H1 (cell line): ENCODE results near the gene ENTREP1. TPM values are rescaled to one million over a fixed set of nuclear protein-coding genes. Genes with fewer than 3 reads are reported as not detected.

Experiments used
- CTCF ChIA-PET: fragments of 300-600 bp; sonication (Branson Sonifier 250); formaldehyde crosslinking; loops from one replicate; lab custom pipeline; 2021; ENCODE audit not compliant: partially characterized antibody; lab: Charles Lee
- POLR2A ChIA-PET: fragments of 300-600 bp; sonication (Branson Sonifier 250); formaldehyde crosslinking; loops from one replicate; lab custom pipeline; 2021; ENCODE audit warnings: inconsistent platforms; ENCODE audit not compliant: partially characterized antibody; lab: Charles Lee
- DNase-seq, 2 experiments: peaks; one replicate each; pipeline versions ENCODE4 v3.0.0 to v3.0.0-alpha.2; 2010 to 2022; ENCODE audit warnings: low spot score in 2 of 2, low read depth in 1 of 2, mixed read lengths in 1 of 2
- FAIRE-seq: peaks from 2 replicates; lab custom pipeline; 2011; peaks lifted over from hg19 to GRCh38; lab: Jason Lieb, UNC
- H2AFZ ChIP-seq: 2 replicates; pipeline ENCODE4 v1.8.1; 2012; ENCODE audit warnings: low read length, inconsistent platforms
- H2AK5ac ChIP-seq: 2 replicates; pipeline ENCODE4 v1.6.1; 2013; ENCODE audit warnings: low read depth, low read length
- H2BK120ac ChIP-seq: replicated peaks from 2 replicates; pipeline ENCODE3; 2013; ENCODE audit warnings: low read depth, low read length, inconsistent platforms
- H2BK12ac ChIP-seq: 2 replicates; pipeline ENCODE4 v1.6.1; 2013; ENCODE audit warnings: low read depth, low read length
- H2BK15ac ChIP-seq: 2 replicates; pipeline ENCODE4 v1.6.1; 2013; ENCODE audit warnings: low read length
- H2BK20ac ChIP-seq: 2 replicates; pipeline ENCODE4 v1.6.1; 2013; ENCODE audit warnings: low read length
- H2BK5ac ChIP-seq: 2 replicates; pipeline ENCODE4 v1.6.1; 2013; ENCODE audit warnings: low read depth, low read length
- H3K14ac ChIP-seq: 2 replicates; pipeline ENCODE4 v1.6.1; 2013; ENCODE audit warnings: inconsistent platforms; ENCODE audit not compliant: insufficient read length
- H3K18ac ChIP-seq: 2 replicates; pipeline ENCODE4 v1.6.1; 2013; ENCODE audit warnings: low read length; ENCODE audit errors: extremely low read depth
- H3K23ac ChIP-seq: 2 replicates; pipeline ENCODE4 v1.6.1; 2013; ENCODE audit warnings: inconsistent platforms; ENCODE audit not compliant: insufficient read length
- H3K23me2 ChIP-seq: 2 replicates; pipeline ENCODE4 v1.6.1; 2013; ENCODE audit warnings: low read depth, low read length
- H3K27ac ChIP-seq: 2 replicates; pipeline ENCODE4 v1.6.1; 2011; ENCODE audit warnings: low read depth, low read length, inconsistent platforms
- H3K27me3 ChIP-seq, 4 experiments: replicated peaks in 1 of 4; 1 replicate in 1 of 4; 2 replicates in 3 of 4; pipeline versions ENCODE4 v1.6.1 to v1.8.1; 2011 to 2013; ENCODE audit warnings: low read length in 3 of 4, mild to moderate bottlenecking in 3 of 4, inconsistent platforms in 2 of 4, mixed read lengths in 2 of 4, moderate library complexity in 1 of 4; ENCODE audit not compliant: control insufficient read depth in 3 of 4, insufficient read depth in 3 of 4; ENCODE audit errors: extremely low read depth in 1 of 4
- H3K36me3 ChIP-seq, 4 experiments: 2 replicates each; pipeline versions ENCODE4 v1.6.1 to v1.8.1; 2011 to 2013; ENCODE audit warnings: mild to moderate bottlenecking in 4 of 4, low read length in 3 of 4, moderate library complexity in 2 of 4, control low read depth in 1 of 4, inconsistent platforms in 1 of 4; ENCODE audit not compliant: insufficient read depth in 4 of 4, control insufficient read depth in 2 of 4
- H3K4ac ChIP-seq: replicated peaks from 2 replicates; pipeline ENCODE3; 2013; ENCODE audit warnings: low read length, low read depth, mixed read lengths, inconsistent platforms; ENCODE audit not compliant: insufficient read length
- H3K4me1 ChIP-seq, 4 experiments: replicated peaks in 1 of 4; 1 replicate in 1 of 4; 2 replicates in 3 of 4; pipeline versions ENCODE4 v1.6.1 to v1.8.1; 2011 to 2013; ENCODE audit warnings: low read length in 3 of 4, inconsistent platforms in 2 of 4, mixed read lengths in 1 of 4; ENCODE audit not compliant: insufficient read depth in 4 of 4, control insufficient read depth in 3 of 4
- H3K4me2 ChIP-seq, 2 experiments: 2 replicates each; pipeline versions ENCODE4 v1.6.1 to v1.8.1; 2011 to 2013; ENCODE audit warnings: low read depth in 2 of 2, low read length in 2 of 2, control low read depth in 1 of 2, inconsistent platforms in 1 of 2, mild to moderate bottlenecking in 1 of 2; ENCODE audit not compliant: insufficient read depth in 1 of 2
- H3K4me3 ChIP-seq, 4 experiments: fragments of 200-600, 300-600 bp in 1 of 4; sonication (generic), shearing (Covaris generic), sonication (Bioruptor Twin) in 1 of 4; 2 replicates each; pipeline versions ENCODE4 v1.5.1 to v1.8.1; 2011 to 2016; ENCODE audit warnings: low read length in 4 of 4, low read depth in 3 of 4, control low read depth in 2 of 4, inconsistent platforms in 2 of 4, mild to moderate bottlenecking in 2 of 4, mixed read lengths in 1 of 4, moderate library complexity in 1 of 4; ENCODE audit not compliant: insufficient read depth in 2 of 4; ENCODE audit errors: extremely low read depth in 1 of 4
- H3K56ac ChIP-seq: replicated peaks from 2 replicates; pipeline ENCODE3; 2013; ENCODE audit warnings: low read depth, mild to moderate bottlenecking, mixed read lengths, low read length, inconsistent platforms; ENCODE audit not compliant: insufficient read length
- H3K79me1 ChIP-seq: 2 replicates; pipeline ENCODE4 v1.6.1; 2013; ENCODE audit warnings: low read depth, low read length, control low read depth
- H3K79me2 ChIP-seq, 2 experiments: 2 replicates each; pipeline versions ENCODE4 v1.6.1 to v1.8.1; 2012 to 2013; ENCODE audit warnings: low read length in 2 of 2, mild to moderate bottlenecking in 2 of 2, inconsistent platforms in 1 of 2; ENCODE audit not compliant: insufficient read depth in 2 of 2, control insufficient read depth in 1 of 2
- H3K9ac ChIP-seq, 4 experiments: replicated peaks in 1 of 4; 1 replicate in 1 of 4; 2 replicates in 3 of 4; pipeline versions ENCODE4 v1.6.1 to v1.8.1; 2011 to 2013; ENCODE audit warnings: low read depth in 3 of 4, low read length in 3 of 4, control low read depth in 2 of 4, mild to moderate bottlenecking in 2 of 4, moderate library complexity in 2 of 4, inconsistent platforms in 1 of 4; ENCODE audit errors: extremely low read depth in 1 of 4
- H3K9me3 ChIP-seq, 2 experiments: 2 replicates each; pipeline versions ENCODE4 v1.6.1 to v1.8.1; 2012 to 2013; ENCODE audit warnings: mild to moderate bottlenecking in 2 of 2, moderate library complexity in 2 of 2, control low read depth in 1 of 2, inconsistent platforms in 1 of 2, low read depth in 1 of 2, low read length in 1 of 2, mixed read lengths in 1 of 2; ENCODE audit not compliant: insufficient read depth in 2 of 2
- H4K20me1 ChIP-seq, 2 experiments: replicated peaks in 1 of 2; 2 replicates each; pipeline versions ENCODE3 to v1.8.1; 2011 to 2013; ENCODE audit warnings: inconsistent platforms in 2 of 2, low read length in 2 of 2, mild to moderate bottlenecking in 1 of 2; ENCODE audit not compliant: insufficient read depth in 2 of 2, control insufficient read depth in 1 of 2
- H4K5ac ChIP-seq: 2 replicates; pipeline ENCODE4 v1.6.1; 2013; ENCODE audit warnings: low read length, low read depth, mixed read lengths, inconsistent platforms; ENCODE audit not compliant: insufficient read length
- H4K8ac ChIP-seq: 2 replicates; pipeline ENCODE4 v1.8.0; 2013; ENCODE audit warnings: mild to moderate bottlenecking, moderate library complexity, low read length, inconsistent platforms; ENCODE audit not compliant: insufficient read depth; ENCODE audit errors: extremely low read depth
- H4K91ac ChIP-seq: replicated peaks from 2 replicates; pipeline ENCODE3; 2013; ENCODE audit warnings: low read length, mixed read lengths, inconsistent platforms; ENCODE audit not compliant: insufficient read length
- CHD1 ChIP-seq: IDR thresholded peaks from 2 replicates; pipeline ENCODE4 v1.6.1; 2012; ENCODE audit warnings: low read depth, low read length, improper control_type of control experiment
- polyA plus RNA-seq, 7 experiments: library from polyadenylated mRNA; depleted of rRNA in 3 of 7; stranded (reverse) in 5 of 7; unstranded in 2 of 7; fragments of >200 nt in 5 of 7; fragments of 200-250 nt in 2 of 7; gene quantifications; 1 replicate in 5 of 7; 2 replicates in 1 of 7; 4 replicates in 1 of 7; pipeline versions ENCODE4 v1.2.1 to v1.2.3, GENCODE V29; 2011 to 2013; ENCODE audit warnings: missing spikeins in 2 of 7, mixed read lengths in 2 of 7
- total RNA-seq: library from RNA; stranded (reverse); fragmentation: NEBNext Ultra II Directional; extraction: Animal tissue kit (Norgen Biotek cat#: 25700); gene quantifications from 2 replicates; pipeline ENCODE4 v1.2.1, GENCODE V29; 2021

ENTREP1 gene
- total and polyA plus RNA-seq, 2 of the 8 experiments (the other 6 are each of a cell fraction or from before 2014, with no cell fraction given): 15.3 to 25.0 TPM

GRCh38 chr9:69317894-69318293 is 7.1 kb upstream of the ENTREP1 start:
- no peak overlapping the region for H4K8ac ChIP-seq
- H3K27me3 ChIP-seq: no peaks in the 10 kb centered on the region
- H3K4me2 ChIP-seq: no peak overlapping the region
- no peak overlapping the region for H3K4me3 ChIP-seq
- CTCF ChIA-PET: interaction anchor here (0.9 to 1.6 kb wide), 2 partner anchors 9 to 56 kb away, joined by 3 to 5 read pairs; no protein-coding TSS in a partner anchor
- no peak overlapping the region for H3K14ac ChIP-seq
- H3K23ac ChIP-seq: no peak overlapping the region
- no peak overlapping the region for H3K9ac ChIP-seq
- no peak overlapping the region for H2BK15ac ChIP-seq
- H4K5ac ChIP-seq: no peak overlapping the region
- no peaks in the 10 kb centered on the region for H3K79me1 ChIP-seq
- H3K56ac ChIP-seq: no peak overlapping the region
- no peak overlapping the region for H2BK120ac ChIP-seq
- no peak overlapping the region; the same call in 1 of the 2 replicates for H2BK12ac ChIP-seq
- no peaks in the 10 kb centered on the region for H3K79me2 ChIP-seq
- H3K36me3 ChIP-seq: peaks cover 0 to 4% (median 0%) of the 10 kb centered on the region in 4 experiments; a peak in 2 of 8 replicates
- no peaks in the 10 kb centered on the region; the same call in 1 of the 2 replicates for H3K23me2 ChIP-seq
- H4K20me1 ChIP-seq: no peaks in the 10 kb centered on the region
- H3K4me1 ChIP-seq: peaks cover 0 to 9% (median 6%) of the 10 kb centered on the region in 4 experiments; a peak in 4 of 7 replicates
- H3K18ac ChIP-seq: no peak overlapping the region
- DNase-seq (no peak), FAIRE-seq (no peak)
- no peak overlapping the region; the same call in 1 of the 2 replicates for H2AK5ac ChIP-seq
- H3K4ac ChIP-seq: no peak overlapping the region
- H3K27ac ChIP-seq: no peak overlapping the region
- no peak for TF ChIP-seq CHD1
- POLR2A ChIA-PET: interaction anchor here (0.5 to 5.7 kb wide), 2 partner anchors 9 to 56 kb away, joined by 3 to 48 read pairs; no protein-coding TSS in a partner anchor
- peaks cover 15 to 18% of the 10 kb centered on the region in 2 experiments for H3K9me3 ChIP-seq
- H2AFZ ChIP-seq: no peak overlapping the region
- no peak overlapping the region for H2BK5ac ChIP-seq
- H2BK20ac ChIP-seq: no peak overlapping the region
- H4K91ac ChIP-seq: no peak overlapping the region
